ENCODE measurements around the gene PPP2R5E.

PPP2R5E gene

DNA sequence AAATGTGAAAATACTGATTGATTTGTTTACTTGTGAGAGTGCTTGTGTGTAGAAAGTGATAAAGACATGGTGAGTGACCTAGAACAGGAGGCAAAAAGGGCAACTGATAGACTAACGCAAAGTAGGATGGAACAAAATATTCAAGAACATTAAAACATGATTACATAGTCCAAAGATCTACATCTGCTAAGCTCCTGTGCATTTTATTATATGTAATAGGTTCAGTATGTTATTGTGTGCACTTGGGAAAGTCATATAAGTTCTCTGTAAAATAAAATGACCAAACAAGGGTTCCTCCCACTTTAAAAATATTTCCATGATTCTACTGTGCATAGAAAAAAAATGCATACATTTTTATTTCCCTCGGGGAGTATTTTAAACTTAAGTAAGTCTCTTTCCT is 150.2 kb downstream of the PPP2R5E start:
- H3K9me3 ChIP-seq (ENCODE audit: insufficient read depth, low read length): no peaks in the 10 kb centered on the region
- H3K4me3 ChIP-seq (ENCODE audit: insufficient read depth, low read length, poor library complexity, severe bottlenecking): no peak overlapping the region
- no peak overlapping the region for H3K9ac ChIP-seq (ENCODE audit: low read length)
- no peaks in the 10 kb centered on the region for H3K9me2 ChIP-seq (replicated peaks; ENCODE audit: insufficient read depth, low read length)
- no peak overlapping the region for H2AFZ ChIP-seq (ENCODE audit: low read depth, low read length, severe bottlenecking)
- TF ChIP-seq EZH2phosphoT487 (conservative IDR thresholded peaks at IDR 0.05; ENCODE audit: low read length): no peak
- TF ChIP-seq, protein P1, sequence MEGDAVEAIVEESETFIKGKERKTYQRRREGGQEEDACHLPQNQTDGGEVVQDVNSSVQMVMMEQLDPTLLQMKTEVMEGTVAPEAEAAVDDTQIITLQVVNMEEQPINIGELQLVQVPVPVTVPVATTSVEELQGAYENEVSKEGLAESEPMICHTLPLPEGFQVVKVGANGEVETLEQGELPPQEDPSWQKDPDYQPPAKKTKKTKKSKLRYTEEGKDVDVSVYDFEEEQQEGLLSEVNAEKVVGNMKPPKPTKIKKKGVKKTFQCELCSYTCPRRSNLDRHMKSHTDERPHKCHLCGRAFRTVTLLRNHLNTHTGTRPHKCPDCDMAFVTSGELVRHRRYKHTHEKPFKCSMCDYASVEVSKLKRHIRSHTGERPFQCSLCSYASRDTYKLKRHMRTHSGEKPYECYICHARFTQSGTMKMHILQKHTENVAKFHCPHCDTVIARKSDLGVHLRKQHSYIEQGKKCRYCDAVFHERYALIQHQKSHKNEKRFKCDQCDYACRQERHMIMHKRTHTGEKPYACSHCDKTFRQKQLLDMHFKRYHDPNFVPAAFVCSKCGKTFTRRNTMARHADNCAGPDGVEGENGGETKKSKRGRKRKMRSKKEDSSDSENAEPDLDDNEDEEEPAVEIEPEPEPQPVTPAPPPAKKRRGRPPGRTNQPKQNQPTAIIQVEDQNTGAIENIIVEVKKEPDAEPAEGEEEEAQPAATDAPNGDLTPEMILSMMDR (IDR thresholded peaks at IDR 0.05; ENCODE audit: insufficient read depth, low read length, poor library complexity, severe bottlenecking): no peak
- no peaks in the 10 kb centered on the region for H3F3A ChIP-seq (ENCODE audit: insufficient read depth)
- no peaks in the 10 kb centered on the region for H3K79me2 ChIP-seq (ENCODE audit: insufficient read depth, low read length)
- no peak overlapping the region for H3K27ac ChIP-seq (ENCODE audit: low read depth, low read length)
- peaks cover 2% of the 10 kb centered on the region; the same call in 1 of the 2 replicates for H3K36me3 ChIP-seq (ENCODE audit: low read length)
- H3K4me2 ChIP-seq (ENCODE audit: low read depth, low read length, poor library complexity, severe bottlenecking): no peak overlapping the region
- H4K20me1 ChIP-seq (ENCODE audit: low read depth, low read length): no peaks in the 10 kb centered on the region
- H3K27me3 ChIP-seq (ENCODE audit: low read length): no peaks in the 10 kb centered on the region

DNA sequence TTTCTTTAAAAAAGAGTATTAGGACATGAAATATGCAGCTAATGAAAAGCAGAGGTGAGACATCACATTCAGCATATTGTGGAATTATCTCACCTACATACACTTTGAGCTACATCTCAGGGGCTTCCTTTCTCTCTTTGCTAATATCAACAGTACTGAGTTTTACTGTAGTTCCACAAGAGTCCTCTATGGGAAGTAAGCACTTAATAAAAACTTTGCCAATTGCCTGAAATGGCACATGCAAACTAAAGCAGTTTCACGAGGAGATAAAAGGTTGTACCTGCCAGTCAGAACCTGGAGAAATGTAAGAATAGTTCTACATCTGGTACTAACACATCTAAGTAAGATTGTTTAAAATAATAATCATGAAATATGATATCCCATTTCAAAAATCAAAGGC is 150.9 kb downstream of the PPP2R5E start:
- Histone ChIP-seq H3K9ac (ENCODE audit: low read length) (no peak overlapping the region), H4K20me1 (ENCODE audit: low read depth, low read length) (no peaks in the 10 kb centered on the region), H3K79me2 (ENCODE audit: insufficient read depth, low read length) (no peaks in the 10 kb centered on the region), H3K9me3 (ENCODE audit: insufficient read depth, low read length) (no peaks in the 10 kb centered on the region), H3K4me3 (ENCODE audit: insufficient read depth, low read length, poor library complexity, severe bottlenecking) (no peak overlapping the region), H3F3A (ENCODE audit: insufficient read depth) (no peaks in the 10 kb centered on the region), H3K27ac (ENCODE audit: low read depth, low read length) (no peak overlapping the region), H3K27me3 (ENCODE audit: low read length) (no peaks in the 10 kb centered on the region), H3K4me2 (ENCODE audit: low read depth, low read length, poor library complexity, severe bottlenecking) (no peak overlapping the region), H2AFZ (ENCODE audit: low read depth, low read length, severe bottlenecking) (no peak overlapping the region), H3K36me3 (ENCODE audit: low read length) (peaks cover 2% of the 10 kb centered on the region; the same call in 1 of the 2 replicates), H3K9me2 (replicated peaks; ENCODE audit: insufficient read depth, low read length) (no peaks in the 10 kb centered on the region)
- TF ChIP-seq EZH2phosphoT487 (conservative IDR thresholded peaks at IDR 0.05; ENCODE audit: low read length): no peak
- TF ChIP-seq, protein P1 (IDR thresholded peaks at IDR 0.05; ENCODE audit: insufficient read depth, low read length, poor library complexity, severe bottlenecking): no peak

DNA sequence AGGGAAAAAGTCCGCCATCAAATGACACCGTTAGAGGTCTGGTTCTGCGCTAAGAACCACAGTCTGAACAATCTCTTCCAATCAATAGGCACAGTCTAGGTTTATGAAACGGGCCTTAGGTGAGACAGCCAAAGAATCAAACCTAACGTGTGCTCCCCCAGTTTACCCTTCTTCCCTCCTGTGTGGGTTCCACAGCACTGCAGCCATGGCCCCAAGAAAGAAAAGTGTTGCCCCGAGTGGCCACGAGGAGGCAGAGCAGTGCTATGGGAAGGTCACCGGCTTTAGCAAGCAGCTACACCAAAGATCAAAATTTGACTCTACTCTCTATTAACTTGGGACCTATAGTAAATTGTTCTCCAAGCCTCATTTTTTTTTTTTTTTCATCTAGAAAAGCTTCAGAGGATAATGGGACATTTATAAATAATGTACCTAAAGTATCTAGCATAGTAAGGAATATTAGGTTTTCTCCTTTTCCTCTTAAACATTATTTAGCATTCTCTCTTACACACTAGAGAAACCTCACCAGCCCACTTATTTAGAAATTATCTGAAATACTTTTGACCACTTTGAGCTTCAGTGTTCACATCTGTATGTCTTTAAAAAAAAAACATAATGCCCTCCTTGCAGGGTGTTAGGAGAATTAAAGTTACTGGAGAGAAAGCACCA is 154.3 kb downstream of the PPP2R5E start:
- H3K27me3 ChIP-seq (ENCODE audit: low read length): no peaks in the 10 kb centered on the region
- H3K79me2 ChIP-seq (ENCODE audit: insufficient read depth, low read length): no peaks in the 10 kb centered on the region
- H3K27ac ChIP-seq (ENCODE audit: low read depth, low read length): no peak overlapping the region
- peaks cover 2% of the 10 kb centered on the region; the same call in 1 of the 2 replicates for H3K36me3 ChIP-seq (ENCODE audit: low read length)
- no peak overlapping the region for H2AFZ ChIP-seq (ENCODE audit: low read depth, low read length, severe bottlenecking)
- no peak overlapping the region for H3K4me3 ChIP-seq (ENCODE audit: insufficient read depth, low read length, poor library complexity, severe bottlenecking)
- H3K9me3 ChIP-seq (ENCODE audit: insufficient read depth, low read length): no peaks in the 10 kb centered on the region
- no peak overlapping the region for H3K4me2 ChIP-seq (ENCODE audit: low read depth, low read length, poor library complexity, severe bottlenecking)
- no peaks in the 10 kb centered on the region for H4K20me1 ChIP-seq (ENCODE audit: low read depth, low read length)
- H3K9ac ChIP-seq (ENCODE audit: low read length): no peak overlapping the region
- H3K9me2 ChIP-seq (replicated peaks; ENCODE audit: insufficient read depth, low read length): no peaks in the 10 kb centered on the region
- no peaks in the 10 kb centered on the region for H3F3A ChIP-seq (ENCODE audit: insufficient read depth)
- no peak for TF ChIP-seq EZH2phosphoT487 (conservative IDR thresholded peaks at IDR 0.05; ENCODE audit: low read length)
- TF ChIP-seq, protein P1 (IDR thresholded peaks at IDR 0.05; ENCODE audit: insufficient read depth, low read length, poor library complexity, severe bottlenecking): peak; percentile 75
